GM12878 (cell line): ENCODE results near the gene GRIN2A. TPM values are rescaled to one million over a fixed set of nuclear protein-coding genes. Genes with fewer than 3 reads are reported as not detected.

Source experiments
- ATAC-seq: fragments of 200-7000 bp; cut with Tn5 transposase; 3 replicates; pipeline ENCODE4 v1.9.1; 2020; ENCODE audit warnings: mild to moderate bottlenecking, moderate library complexity
- BruUV-seq: library from RNA; stranded (reverse); fragments of 400-500 nt; replicated peaks from 2 replicates; lab custom pipeline; 2021; lab: Mats Ljungman, UMichigan
- CTCF ChIA-PET: fragments of 300-600 bp; sonication (Branson Sonifier 250); formaldehyde crosslinking; extraction: SDS; loops from one replicate; lab custom pipeline; 2021; ENCODE audit warnings: inconsistent platforms; lab: Yijun Ruan, JAX
- POLR2A ChIA-PET: fragments of 350-600 bp; formaldehyde crosslinking; extraction: SDS; loops from one replicate; lab custom pipeline; 2021; ENCODE audit warnings: inconsistent platforms; lab: Charles Lee
- RAD21 ChIA-PET: fragments of 300-600 bp; sonication (Branson Sonifier 250); formaldehyde crosslinking; loops from one replicate; lab custom pipeline; 2023; ENCODE audit warnings: antibody characterized with exemption; ENCODE audit not compliant: unreplicated experiment; lab: Charles Lee
- SMC1A ChIA-PET: fragments of 300-600 bp; sonication (Branson Sonifier 250); formaldehyde crosslinking; loops from one replicate; lab custom pipeline; 2023; ENCODE audit not compliant: unreplicated experiment, uncharacterized antibody; lab: Charles Lee
- DNase-seq: peaks from one replicate; pipeline ENCODE4 v3.0.0-alpha.2; 2011; ENCODE audit warnings: low read depth, low spot score
- FAIRE-seq: peaks from 3 replicates; lab custom pipeline; 2011; peaks lifted over from hg19 to GRCh38; lab: Jason Lieb, UNC
- H2AFZ ChIP-seq: 2 replicates; pipeline ENCODE4 v1.6.0; 2011; ENCODE audit warnings: low read depth, low read length, control low read depth; ENCODE audit not compliant: control insufficient read depth
- H3K27ac ChIP-seq: 2 replicates; pipeline ENCODE4 v1.5.1; 2011; ENCODE audit warnings: control low read depth; ENCODE audit not compliant: control insufficient read depth, insufficient read depth
- H3K27me3 ChIP-seq, 2 experiments: replicated peaks in 1 of 2; 2 replicates each; pipeline versions ENCODE4 v1.6.0 to v1.6.1; 2011; ENCODE audit warnings: low read length in 1 of 2; ENCODE audit not compliant: control insufficient read depth in 2 of 2, insufficient read depth in 2 of 2
- H3K36me3 ChIP-seq, 2 experiments: 2 replicates each; pipeline ENCODE4 v1.5.1; 2011; ENCODE audit warnings: low read length in 1 of 2; ENCODE audit not compliant: control insufficient read depth in 2 of 2, insufficient read depth in 2 of 2
- H3K4me1 ChIP-seq: 2 replicates; pipeline ENCODE4 v1.6.1; 2011; ENCODE audit warnings: mild to moderate bottlenecking, low read length, moderate library complexity, mixed read lengths; ENCODE audit not compliant: control insufficient read depth, insufficient read depth
- H3K4me2 ChIP-seq: 2 replicates; pipeline ENCODE4 v1.6.0; 2011; ENCODE audit warnings: control low read depth; ENCODE audit not compliant: control insufficient read depth, insufficient read depth
- H3K4me3 ChIP-seq: fragments of 200-600 bp; sonication (generic); 2 replicates; pipeline ENCODE4 v1.5.1; 2016
- H3K79me2 ChIP-seq: 2 replicates; pipeline ENCODE4 v1.6.0; 2011; ENCODE audit warnings: low read length; ENCODE audit not compliant: control insufficient read depth, insufficient read depth
- H3K9ac ChIP-seq: 2 replicates; pipeline ENCODE4 v1.8.0; 2011; ENCODE audit warnings: low read length, control low read depth, mixed read lengths; ENCODE audit not compliant: control insufficient read depth, insufficient read depth
- H3K9me3 ChIP-seq: replicated peaks from 3 replicates; pipeline ENCODE4 v1.5.1; 2011; ENCODE audit warnings: mild to moderate bottlenecking, low read length; ENCODE audit not compliant: control insufficient read depth, insufficient read depth
- H4K20me1 ChIP-seq: 2 replicates; pipeline ENCODE4 v1.6.0; 2011; ENCODE audit not compliant: control insufficient read depth, insufficient read depth
- BCLAF1 ChIP-seq: fragments of 450-650 bp; IDR thresholded peaks from 2 replicates; pipeline ENCODE4 v1.6.1; 2017; ENCODE audit warnings: antibody characterized with exemption, mild to moderate bottlenecking, moderate library complexity
- CBFB ChIP-seq: IDR thresholded peaks from 2 replicates; pipeline ENCODE4 v1.6.1; 2016; ENCODE audit warnings: antibody characterized with exemption, low read depth
- CEBPZ ChIP-seq: fragments of 150-350 bp; IDR thresholded peaks from 2 replicates; pipeline ENCODE4 v1.6.1; 2016; ENCODE audit warnings: low read depth, low read length
- EED ChIP-seq: sonication (generic); IDR thresholded peaks from 2 replicates; pipeline ENCODE4 v1.6.1; 2016; ENCODE audit warnings: antibody characterized with exemption, low read depth
- ESRRA ChIP-seq: IDR thresholded peaks from 2 replicates; pipeline ENCODE4 v1.6.1; 2012; ENCODE audit warnings: mild to moderate bottlenecking, low read length, improper control_type of control experiment
- ETV6 ChIP-seq, 2 experiments: fragments of 450-650 bp in 1 of 2; IDR thresholded peaks in 1 of 2; conservative IDR thresholded peaks in 1 of 2; 2 replicates each; pipeline ENCODE4 v1.6.1; 2014; ENCODE audit warnings: antibody characterized with exemption in 1 of 2, borderline replicate concordance in 1 of 2, low read depth in 1 of 2, mild to moderate bottlenecking in 1 of 2, moderate library complexity in 1 of 2
- FOXM1 ChIP-seq: IDR thresholded peaks from 2 replicates; pipeline ENCODE4 v1.6.1; 2012; ENCODE audit warnings: low read depth, mild to moderate bottlenecking, inconsistent platforms, low read length, moderate library complexity
- HSF1 ChIP-seq: fragments of 150-350 bp; IDR thresholded peaks from 2 replicates; pipeline ENCODE4 v1.6.1; 2014; ENCODE audit warnings: mild to moderate bottlenecking, low read depth, low read length
- PML ChIP-seq: IDR thresholded peaks from 2 replicates; pipeline ENCODE4 v1.6.1; 2012; ENCODE audit warnings: low read length, inconsistent platforms
- POLR2AphosphoS2 ChIP-seq: IDR thresholded peaks from 2 replicates; pipeline ENCODE4 v1.6.1; 2011; ENCODE audit warnings: low read depth, mild to moderate bottlenecking, low read length, improper control_type of control experiment, moderate library complexity
- POLR2AphosphoS5 ChIP-seq: IDR thresholded peaks from 2 replicates; pipeline ENCODE4 v1.6.1; 2011; ENCODE audit warnings: mild to moderate bottlenecking, low read length, inconsistent platforms
- POU2F2 ChIP-seq: IDR thresholded peaks from 3 replicates; pipeline ENCODE4 v1.6.1; 2011; ENCODE audit warnings: low read depth, mild to moderate bottlenecking, low read length, borderline replicate concordance
- SIX5 ChIP-seq: IDR thresholded peaks from 2 replicates; pipeline ENCODE4 v1.6.1; 2011; ENCODE audit warnings: mild to moderate bottlenecking, low read depth, low read length, moderate library complexity; ENCODE audit not compliant: severe bottlenecking
- SP1 ChIP-seq: IDR thresholded peaks from one replicate; pipeline ENCODE4 v1.6.1; 2011; ENCODE audit warnings: low read depth, low read length
- SPI1 ChIP-seq: IDR thresholded peaks from 2 replicates; pipeline ENCODE4 v1.6.1; 2011; ENCODE audit warnings: low read depth, mild to moderate bottlenecking, low read length, moderate library complexity, borderline replicate concordance; ENCODE audit not compliant: insufficient read depth
- TBL1XR1 ChIP-seq: IDR thresholded peaks from 2 replicates; pipeline ENCODE4 v1.6.1; 2012; ENCODE audit warnings: low read depth, low read length, improper control_type of control experiment
- WRNIP1 ChIP-seq: IDR thresholded peaks from 2 replicates; pipeline ENCODE4 v1.6.1; 2011; ENCODE audit warnings: low read depth, low read length, improper control_type of control experiment, borderline replicate concordance
- WGBS: methylation state at CpG from one replicate; pipeline ENCODE4 v1.1.6; 2016; ENCODE audit warnings: low lambda C conversion rate; ENCODE audit not compliant: insufficient replicate concordance, insufficient coverage; ENCODE audit errors: missing lambda C conversion rate; 5-methylcytosine and 5-hydroxymethylcytosine counted together
- in situ Hi-C: fragments of 300-500 bp; cut with MboI; formaldehyde crosslinking; loops from 9 replicates; pipeline ENCODE4 v1.14.3; 2018; ENCODE audit warnings: mixed read lengths
- intact Hi-C: fragments of 100-400 bp; cut with micrococcal nuclease; formaldehyde crosslinking; loops from one replicate; pipeline ENCODE4 v1.14.2; 2022; ENCODE audit not compliant: unreplicated experiment
- polyA plus RNA-seq, 11 experiments: library from polyadenylated mRNA; depleted of rRNA in 4 of 11; unstranded in 6 of 11; stranded (reverse) in 5 of 11; fragments of >200 nt; fragmentation: Nextera tagmentation in 4 of 11; fragmentation: Illumina TruSeq in 1 of 11; extraction: Ambion mirVana in 4 of 11; extraction: Trizol in 1 of 11; gene quantifications; 1 replicate in 1 of 11; 2 replicates in 10 of 11; pipeline versions ENCODE4 v1.2.1 to v1.2.3, GENCODE V29; 2011 to 2016; ENCODE audit warnings: inconsistent platforms in 2 of 11, missing spikeins in 2 of 11, low read depth in 1 of 11
- total RNA-seq, 4 experiments: library from RNA; depleted of rRNA in 3 of 4; stranded (reverse); fragments of >200 nt in 3 of 4; fragmentation: Illumina TruSeq in 1 of 4; extraction: Trizol in 1 of 4; gene quantifications; 2 replicates each; pipeline versions ENCODE4 v1.2.1 to v1.2.3, GENCODE V29; 2013 to 2021

Gene GRIN2A
- total and polyA plus RNA-seq, 10 of the 15 experiments (the other 5 are each of a cell fraction or from before 2014, with no cell fraction given), result 2.4 to 13.3 (median 7.3) TPM

- TF ChIP-seq BCLAF1, result no peak
- no peak for TF ChIP-seq POLR2AphosphoS2
- no peak for TF ChIP-seq WRNIP1
- no peak for TF ChIP-seq EED
- no peak for TF ChIP-seq FOXM1
- no peak for TF ChIP-seq ESRRA
- no peak for TF ChIP-seq PML
- no peak for TF ChIP-seq POU2F2
- no peak for TF ChIP-seq CBFB
- no peak for TF ChIP-seq SP1
Measured at GRCh38 chr16:10016752-10017151, 165.5 kb downstream of the GRIN2A start (continued).

- DNase-seq (no peak), ATAC-seq (no peak), FAIRE-seq (no peak)
- Histone ChIP-seq H3K27ac (no peak overlapping the region), H3K4me3 (no peak overlapping the region), H3K9me3 (no peaks in the 10 kb centered on the region), H3K4me2 (no peak overlapping the region), H4K20me1 (no peaks in the 10 kb centered on the region), H3K4me1 (no peaks in the 10 kb centered on the region), H3K36me3 (no peaks in the 10 kb centered on the region), H3K79me2 (no peaks in the 10 kb centered on the region), H3K9ac (no peak overlapping the region), H3K27me3 (no peaks in the 10 kb centered on the region), H2AFZ (no peak overlapping the region)
- CTCF ChIA-PET, result interaction anchor here (0.6 kb wide), 1 partner anchor 145 kb away, joined by 3 read pairs; no protein-coding TSS in a partner anchor
- in situ Hi-C loops, result no loop called here
- intact Hi-C loops, result no loop called here
- BruUV-seq, result no TSS peak
- RAD21 ChIA-PET, result no interaction called here
- POLR2A ChIA-PET, result interaction anchor here (0.6 to 0.7 kb wide), 2 partner anchors 211 to 253 kb away, joined by 3 read pairs; no protein-coding TSS in a partner anchor
- 65% methylated on average over 3 of the region's 3 CpGs for WGBS
- SMC1A ChIA-PET, result no interaction called here
- TF ChIP-seq TBL1XR1 (no peak), SPI1 (no peak), ETV6 (conservative IDR thresholded peaks at IDR 0.05 in 1 of 2, IDR thresholded peaks at IDR 0.05 in 1 of 2; ENCODE audit: borderline replicate concordance in 1 of 2, low read depth in 1 of 2) (no peak), SIX5 (no peak), CEBPZ (no peak), POLR2AphosphoS5 (no peak), HSF1 (no peak), POLR2AphosphoS2 (no peak)
Measured at GRCh38 chr16:10015397-10015796, 166.8 kb downstream of the GRIN2A start.
